HG03108 (cell line): Measurements from ENCODE around the gene GPR137B.

ENCODE experiments used
- ATAC-seq: cut with Tn5 transposase; IDR thresholded peaks from one replicate; pipeline ENCODE4 v1.9.1; 2021; ENCODE audit warnings: moderate library complexity; ENCODE audit not compliant: unreplicated experiment

The GPR137B gene

DNA sequence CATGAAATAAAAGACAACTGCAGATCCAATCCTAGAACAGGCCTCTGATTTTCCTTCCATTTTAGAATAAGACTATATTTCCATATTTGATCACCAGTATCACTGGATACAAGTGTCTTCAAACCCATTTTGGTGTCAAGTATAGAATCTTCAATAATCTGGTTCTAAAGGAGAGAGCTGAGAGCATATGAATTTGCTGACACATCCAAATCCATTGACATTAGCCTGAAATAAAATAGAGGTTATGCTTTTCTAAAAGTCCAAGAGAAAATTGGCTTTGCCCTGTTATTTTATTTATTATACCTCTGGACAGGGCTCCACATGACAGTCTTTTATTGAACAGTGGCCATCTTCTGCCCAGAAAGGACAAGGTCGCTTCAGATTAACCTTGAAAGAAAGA is 110.8 kb downstream of the GPR137B start:
- ATAC-seq, result no peak

DNA sequence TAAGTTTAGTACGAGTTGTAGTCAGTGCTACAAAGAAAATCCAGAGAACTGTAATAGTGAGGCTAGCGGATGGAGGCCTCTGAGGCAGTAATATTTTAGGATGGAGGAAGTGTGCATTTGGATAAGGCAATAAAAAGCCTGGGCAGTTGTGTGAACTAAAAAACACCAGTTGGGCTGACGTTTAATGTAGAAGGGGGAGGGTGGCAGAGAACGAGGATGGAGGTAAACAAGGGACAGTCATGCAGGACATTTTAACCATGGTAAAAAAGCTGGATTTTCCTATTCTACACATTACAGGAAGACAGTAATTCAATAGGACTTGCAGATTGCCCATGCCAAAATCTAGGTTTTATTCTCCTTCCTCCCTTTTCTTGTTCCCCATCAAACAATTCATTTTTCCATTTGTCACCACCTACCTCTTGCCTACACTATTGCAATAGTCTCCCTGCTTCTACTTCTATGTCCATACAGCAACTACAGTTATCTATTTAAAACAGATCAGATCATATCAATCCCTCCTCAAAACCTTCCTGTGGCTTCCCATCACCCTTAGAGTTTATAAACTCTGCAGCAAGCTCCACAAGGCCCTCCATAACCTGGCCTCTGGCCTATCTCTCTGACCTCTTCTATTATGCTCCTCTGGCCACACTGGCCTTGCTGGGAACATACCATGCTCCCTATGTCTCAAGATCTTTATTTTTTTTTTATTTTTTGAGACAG is 111.7 kb downstream of the GPR137B start:
- no peak for ATAC-seq

DNA sequence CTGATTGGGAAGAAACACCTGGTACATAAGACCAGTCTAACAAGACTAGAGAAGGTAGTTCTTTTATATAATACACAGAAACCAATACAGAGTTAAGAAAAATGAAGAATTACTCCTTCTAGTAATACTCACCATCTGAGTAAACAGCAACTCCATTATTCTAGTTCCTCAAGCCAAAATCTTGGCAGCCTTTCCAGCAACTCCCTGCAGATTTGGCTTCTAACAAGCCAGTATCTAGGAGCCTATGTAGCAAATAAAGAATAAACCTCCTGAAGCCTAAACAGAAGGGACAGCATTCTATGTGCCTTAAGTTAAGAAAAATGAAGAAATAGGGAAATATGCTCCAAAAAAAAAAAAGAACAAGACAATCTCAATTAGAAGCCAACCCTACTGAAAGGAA is 114.9 kb downstream of the GPR137B start:
- no peak for ATAC-seq

DNA sequence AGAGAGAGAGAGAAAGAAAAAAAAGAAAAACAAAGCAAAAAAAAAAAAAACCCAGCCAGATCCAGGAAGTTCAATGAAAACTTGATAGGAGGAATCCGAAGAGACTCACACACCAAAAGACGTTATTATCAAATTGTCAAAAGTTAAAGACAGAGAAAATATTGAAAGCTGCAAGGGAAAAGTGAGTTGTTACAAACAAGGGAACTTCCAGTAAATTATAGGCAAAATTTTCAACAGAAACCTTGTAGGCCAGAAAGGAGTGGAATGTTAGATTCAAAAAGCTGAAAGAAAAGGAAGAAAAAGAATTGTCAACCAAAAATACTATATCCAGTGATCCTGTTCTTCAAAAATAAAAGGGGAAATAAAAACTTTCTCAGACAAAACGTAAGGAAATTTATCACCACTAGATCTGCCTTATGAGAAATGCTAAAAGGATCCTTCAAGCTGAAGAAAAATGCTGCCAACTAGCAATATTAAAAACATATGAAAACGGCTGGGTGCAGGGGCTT is 115.8 kb downstream of the GPR137B start:
- ATAC-seq, result no peak
